ENCODE data around the gene DNAJC21. TPM values are rescaled to one million over a fixed set of nuclear protein-coding genes. Genes with fewer than 3 reads are reported as not detected.
"Not testable (repeated sequence)": the region's sequence is repeated elsewhere in the genome, so short reads cannot be mapped to it uniquely, and the experiment has no call there.

The DNAJC21 gene
- total RNA-seq, 1 experiment from 2014 or later: 19.6 TPM

DNA sequence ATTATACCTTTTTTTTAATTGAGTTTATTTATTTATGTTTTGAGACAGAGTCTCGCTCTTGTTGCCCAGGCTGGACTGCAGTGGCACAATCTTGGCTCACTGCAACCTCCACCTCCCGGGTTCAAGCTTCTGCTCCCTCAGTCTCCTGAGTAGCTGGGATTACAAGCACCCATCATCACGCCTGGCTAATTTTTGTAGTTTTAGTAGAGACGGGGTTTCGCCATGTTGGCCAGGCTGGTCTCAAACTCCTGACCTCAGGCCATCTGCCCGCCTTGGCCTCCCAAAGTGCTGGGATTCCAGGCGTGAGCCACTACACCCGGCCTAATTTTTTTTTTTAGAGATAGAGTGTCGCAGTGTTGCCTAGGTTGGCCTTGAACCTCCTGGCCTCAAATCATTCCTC is 6.1 kb upstream of the DNAJC21 start:
- DNase-seq (ENCODE audit: low spot score): not testable (repeated sequence)

GRCh38 chr5:34923694-34924461 is 5.5 kb upstream of the DNAJC21 start:
- peak; percentile 92 for DNase-seq (ENCODE audit: low spot score)

DNA sequence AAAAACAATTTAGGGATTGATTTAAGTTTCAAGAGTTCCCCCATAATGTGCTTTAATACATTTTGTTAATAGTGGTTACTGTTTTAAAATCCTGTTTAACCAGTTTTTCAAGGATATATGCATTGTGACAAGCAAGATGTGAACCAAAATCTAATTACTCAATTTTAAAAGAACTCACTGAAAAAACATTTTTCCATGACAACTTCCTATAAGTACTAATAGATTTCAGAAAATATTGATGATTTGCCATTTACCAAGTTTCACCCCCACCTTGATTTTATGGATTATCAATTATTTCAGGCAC is 4.9 kb upstream of the DNAJC21 start:
- no peak for DNase-seq (ENCODE audit: low spot score)

DNA sequence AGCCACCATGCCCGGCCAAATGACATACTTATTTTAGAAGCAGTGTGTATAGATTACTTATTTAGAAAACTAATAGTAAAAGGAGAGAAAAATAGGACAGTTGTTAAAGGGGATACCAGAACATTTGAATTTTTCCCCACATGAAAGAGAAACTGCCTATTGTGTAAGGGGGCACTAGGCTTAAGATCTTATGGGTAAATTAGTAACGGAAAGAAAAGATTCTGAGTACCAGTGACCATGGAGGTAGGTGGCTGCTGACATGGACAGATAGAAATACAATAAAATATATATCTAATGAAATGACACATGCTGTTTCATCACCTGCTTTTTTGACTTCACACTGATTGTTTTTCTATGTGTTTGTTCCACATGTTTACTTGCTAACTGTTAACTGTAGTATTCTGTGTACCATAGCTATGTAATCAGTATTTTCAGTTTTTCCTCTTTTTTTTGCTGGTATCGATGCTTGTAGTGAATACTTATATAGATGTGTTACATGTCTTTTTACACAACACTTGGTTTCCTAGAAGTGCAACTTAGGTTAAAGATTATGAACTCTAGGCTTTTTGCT is 3.0 kb upstream of the DNAJC21 start:
- DNase-seq (ENCODE audit: low spot score): no peak

DNA sequence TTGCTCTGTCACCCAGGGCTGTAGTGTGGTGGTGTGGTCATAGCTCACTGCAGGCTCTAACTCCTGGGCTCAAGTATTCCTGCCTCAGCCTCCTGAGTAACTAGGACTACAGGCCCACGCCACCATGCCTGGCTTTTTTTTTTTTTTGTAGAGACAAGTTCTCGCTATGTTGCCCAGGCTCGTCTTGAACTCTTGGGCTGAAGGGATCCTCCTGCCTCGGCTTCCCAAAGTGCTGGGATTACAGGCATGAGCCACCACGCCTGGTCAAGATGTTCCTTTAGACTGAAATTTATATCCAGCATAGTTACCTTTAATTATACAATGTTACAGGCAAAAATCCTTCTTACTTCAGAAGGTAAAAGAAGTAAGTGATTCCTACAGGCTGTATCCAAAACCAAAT is 1.6 kb upstream of the DNAJC21 start:
- DNase-seq (ENCODE audit: low spot score): no peak

DNA sequence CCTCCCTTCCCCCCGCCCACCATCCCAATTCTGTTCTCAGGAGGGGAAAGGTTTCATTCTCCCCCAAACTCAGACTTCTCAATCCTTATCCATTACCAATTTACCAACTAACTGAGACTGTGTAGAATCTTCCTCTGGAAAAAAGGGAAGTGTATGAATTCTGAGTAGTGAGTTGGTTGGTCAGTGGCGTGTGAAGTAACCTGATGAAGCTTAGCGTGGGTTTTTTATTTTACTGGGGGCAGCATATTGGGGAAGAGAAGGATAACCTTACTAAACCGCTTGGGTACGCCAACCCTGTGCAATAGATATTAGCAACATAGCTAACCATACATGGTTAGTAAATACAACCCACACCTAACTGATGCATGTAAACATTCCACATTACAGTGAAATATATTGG is 1.1 kb upstream of the DNAJC21 start:
- no peak for DNase-seq (ENCODE audit: low spot score)

DNA sequence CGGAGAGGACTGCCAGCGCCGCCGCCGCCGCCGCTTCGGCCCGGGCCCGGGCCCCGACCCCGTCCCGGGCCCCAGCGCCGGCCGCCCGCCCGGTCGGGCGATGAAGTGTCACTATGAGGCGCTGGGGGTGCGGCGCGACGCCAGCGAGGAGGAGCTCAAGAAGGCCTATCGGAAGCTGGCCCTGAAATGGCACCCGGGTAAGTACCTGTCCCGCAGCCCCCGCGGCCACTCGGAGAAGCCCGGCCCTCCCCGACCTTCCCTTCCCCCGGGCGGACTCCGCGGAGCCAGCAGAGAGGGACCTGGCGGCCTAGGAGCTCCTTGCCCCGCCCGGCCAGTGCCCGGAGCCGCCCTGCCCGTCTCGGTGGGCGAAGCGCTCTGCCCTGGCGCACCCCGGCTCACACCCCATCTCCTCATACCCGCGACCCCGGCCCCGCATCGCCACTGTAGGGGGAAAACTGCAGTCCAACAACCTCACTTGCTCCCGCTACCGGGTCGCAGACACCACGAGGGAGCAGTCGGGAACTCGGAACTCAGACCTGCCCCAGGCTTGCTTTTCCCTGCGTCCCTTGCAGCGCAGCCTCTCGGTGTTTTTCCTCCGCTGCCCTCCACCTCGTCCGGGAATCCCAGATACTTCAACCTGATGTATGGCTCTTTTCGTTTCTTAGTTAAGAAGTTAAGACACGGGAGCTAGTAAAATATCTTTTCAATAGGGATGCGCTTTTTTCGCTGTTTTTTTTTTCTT is 532 bp downstream of the DNAJC21 start:
- DNase-seq (ENCODE audit: low spot score): peak; percentile 84

DNA sequence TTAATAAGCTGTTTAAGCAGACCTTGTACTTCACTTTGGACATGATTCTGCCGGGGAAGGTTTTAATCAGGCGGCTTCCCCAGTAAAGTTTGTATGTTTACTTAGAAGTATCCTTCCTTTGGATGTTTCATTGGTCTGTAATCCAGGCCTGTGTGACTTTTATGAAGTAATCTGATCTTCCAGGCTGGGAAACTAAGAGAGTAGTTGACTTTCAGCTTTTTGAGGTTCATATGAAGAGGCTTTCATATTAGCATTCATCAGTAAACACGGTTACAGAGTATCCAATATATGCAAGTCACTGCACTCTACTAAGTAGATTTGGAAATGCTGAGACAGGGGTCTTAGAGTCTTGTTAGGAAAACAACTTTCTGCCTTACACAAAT is 1.1 kb downstream of the DNAJC21 start:
- peak; percentile 64 for DNase-seq (ENCODE audit: low spot score)

GRCh38 chr5:34930870-34931269 is 1.5 kb downstream of the DNAJC21 start:
- DNase-seq (ENCODE audit: low spot score): no peak

DNA sequence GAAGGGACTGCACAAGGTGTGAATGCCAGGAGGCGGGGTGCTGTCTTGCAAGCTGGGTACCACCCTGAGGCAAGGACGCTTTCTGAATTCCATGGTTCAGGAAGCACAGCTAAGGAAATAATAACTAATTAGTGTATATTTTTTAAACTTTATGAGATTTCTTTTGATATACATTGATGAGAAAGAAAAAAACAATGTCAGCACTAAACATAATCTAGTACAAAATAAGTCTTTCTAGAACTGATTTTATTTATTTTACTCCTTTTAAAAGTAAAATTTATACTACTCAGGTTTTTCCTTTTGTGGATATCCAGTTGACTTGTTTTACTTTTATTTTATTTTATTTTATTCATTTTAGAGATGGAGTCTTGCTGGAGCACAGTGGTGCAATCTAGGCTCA is 3.6 kb downstream of the DNAJC21 start:
- no peak for DNase-seq (ENCODE audit: low spot score)

GRCh38 chr5:34941936-34942335 is 12.6 kb downstream of the DNAJC21 start:
- no peak for DNase-seq (ENCODE audit: low spot score)

DNA sequence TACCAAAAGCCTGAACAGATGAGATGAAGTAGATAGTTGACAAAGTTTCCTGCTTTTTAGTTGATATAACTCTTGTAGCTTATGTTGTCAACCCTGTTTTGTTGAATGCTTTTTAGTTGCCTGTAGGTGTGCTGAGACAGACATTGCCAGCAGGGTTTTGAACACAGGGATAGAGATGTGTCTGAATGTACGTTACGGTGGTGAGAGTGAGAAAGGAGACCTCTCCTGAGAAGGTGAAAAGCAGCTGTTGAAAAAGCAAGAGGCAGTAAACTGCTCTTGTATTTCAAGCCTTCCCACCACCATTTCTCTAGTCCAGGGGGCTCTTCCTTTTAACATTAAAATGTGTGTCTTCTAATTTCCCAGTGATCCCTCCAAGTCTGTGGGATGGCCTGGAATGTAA is 14.7 kb downstream of the DNAJC21 start:
- DNase-seq (ENCODE audit: low spot score): no peak

DNA sequence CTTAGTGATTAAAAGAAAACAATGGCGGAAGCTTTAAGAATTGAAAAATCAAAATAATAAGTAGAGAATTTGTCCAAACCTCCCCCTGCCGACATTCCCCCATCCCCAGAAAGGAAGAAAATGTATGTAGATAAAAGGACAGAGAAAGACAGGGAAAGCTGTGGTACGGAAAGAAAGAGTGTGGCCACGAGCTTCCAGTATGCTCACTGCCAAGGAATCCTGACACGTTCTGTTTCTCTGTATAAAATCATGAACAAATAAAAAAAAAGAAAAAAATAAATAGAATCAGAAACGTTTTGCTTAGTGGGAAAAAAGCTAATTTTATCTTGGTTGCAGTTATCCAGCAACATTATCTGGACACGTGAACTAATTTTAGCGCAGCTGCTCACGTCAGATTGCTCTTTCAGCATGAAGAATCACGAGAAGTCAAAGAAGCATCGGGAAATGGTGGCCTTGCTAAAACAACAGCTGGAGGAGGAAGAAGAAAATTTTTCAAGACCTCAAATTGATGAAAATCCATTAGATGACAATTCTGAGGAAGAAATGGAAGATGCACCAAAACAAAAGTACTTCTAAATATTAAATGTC is 15.2 kb downstream of the DNAJC21 start:
- DNase-seq (ENCODE audit: low spot score): no peak

DNA sequence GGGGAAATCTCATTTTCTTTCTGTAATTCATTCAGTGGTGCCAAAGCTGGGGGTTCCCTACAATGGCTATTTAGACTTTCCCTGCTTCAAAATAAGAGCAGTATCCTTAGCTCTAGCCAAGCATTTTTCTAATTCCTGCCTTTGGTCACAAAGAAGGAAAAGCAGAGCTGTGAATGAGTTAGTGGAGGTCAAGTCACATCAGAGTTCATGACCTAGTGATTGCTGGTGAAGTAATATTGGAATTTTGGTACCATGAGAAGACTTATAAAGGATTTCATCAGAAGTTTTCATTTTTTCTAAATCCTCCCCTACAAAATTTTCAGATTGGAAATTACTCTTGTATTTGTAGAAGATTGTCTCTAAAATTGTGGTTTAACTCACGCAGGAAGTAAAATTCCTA is 28.0 kb downstream of the DNAJC21 start:
- no peak for DNase-seq (ENCODE audit: low spot score)

DNA sequence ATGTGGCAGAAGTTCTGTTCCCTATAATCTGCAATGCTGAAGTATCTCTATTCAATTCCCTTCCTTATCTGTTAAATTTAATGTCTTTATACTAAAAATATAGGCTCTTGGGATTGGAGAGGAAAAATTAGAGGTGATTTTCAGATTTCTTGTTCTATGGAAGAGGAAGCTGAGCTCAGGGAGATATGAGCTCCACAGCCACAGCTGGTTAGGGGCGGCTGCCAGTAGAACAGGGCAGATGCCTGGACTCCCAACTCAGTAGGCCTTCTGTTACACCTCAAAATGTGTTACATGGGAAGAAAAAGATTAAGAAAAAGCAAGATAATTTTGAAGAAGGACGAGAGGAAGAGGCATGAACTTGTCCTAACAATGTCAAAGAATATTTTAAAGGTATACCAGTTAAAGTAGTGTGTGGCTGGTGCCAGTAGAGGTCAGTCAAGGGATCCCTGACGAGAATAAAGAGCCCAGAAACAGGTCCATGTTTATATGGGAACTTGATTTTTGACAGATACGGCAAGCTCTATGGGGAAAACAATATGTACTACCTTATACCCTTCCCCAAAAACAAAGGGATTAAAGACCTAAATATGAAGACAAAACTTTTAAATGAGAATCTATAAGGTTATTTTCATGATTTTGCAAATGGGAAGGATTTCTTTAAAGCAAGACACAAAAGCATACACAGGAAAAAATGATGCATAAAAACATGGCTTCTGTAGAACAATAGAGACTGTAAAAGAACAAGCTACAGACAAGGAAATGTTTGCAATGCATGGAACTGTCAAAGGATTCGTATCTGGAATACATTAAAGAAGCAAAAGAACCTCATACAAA is 28.7 kb downstream of the DNAJC21 start:
- peak; percentile 56 for DNase-seq (ENCODE audit: low spot score)

DNA sequence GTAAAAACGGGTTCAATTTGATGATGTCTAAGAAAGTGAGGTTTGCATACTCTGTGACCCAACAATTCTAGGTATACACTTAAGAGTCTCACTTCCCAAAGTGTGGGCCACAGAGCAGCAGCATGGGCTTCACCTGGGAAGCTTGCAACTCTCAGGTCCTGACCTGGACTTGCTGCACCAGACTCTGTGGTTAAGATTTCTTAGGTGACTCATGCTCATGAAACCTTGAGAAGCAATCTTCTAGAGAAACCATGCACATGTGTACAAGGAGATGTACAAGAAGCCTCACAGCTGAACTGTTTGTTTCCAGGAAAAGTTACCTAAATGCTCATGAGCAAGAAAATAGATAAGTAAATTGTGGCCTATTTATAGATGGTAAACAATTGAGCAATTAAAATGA is 30.0 kb downstream of the DNAJC21 start:
- peak; percentile 23 for DNase-seq (ENCODE audit: low spot score)

GRCh38 chr5:34967540-34967939 is 38.2 kb downstream of the DNAJC21 start:
- no peak for DNase-seq (ENCODE audit: low spot score)

DNA sequence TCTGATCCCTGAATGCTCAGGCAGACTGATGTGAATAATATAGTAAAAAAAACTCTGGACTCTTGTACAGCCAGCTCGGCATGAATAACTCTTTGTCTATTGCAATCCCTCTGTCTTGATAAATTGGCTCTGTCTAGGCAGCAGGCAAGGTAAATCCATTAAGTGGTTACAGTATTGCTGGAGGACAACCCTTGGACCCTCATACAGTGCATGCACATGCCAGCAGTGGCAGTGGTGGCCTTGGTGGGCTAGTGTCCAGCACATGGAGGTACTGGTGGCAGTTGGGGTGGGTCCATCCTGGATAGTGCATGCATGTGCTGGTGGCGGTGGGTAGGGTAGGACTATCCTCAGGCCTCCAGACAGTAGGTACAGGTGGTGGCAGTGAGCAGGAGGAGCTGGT is 38.9 kb downstream of the DNAJC21 start:
- DNase-seq (ENCODE audit: low spot score): no peak

DNA sequence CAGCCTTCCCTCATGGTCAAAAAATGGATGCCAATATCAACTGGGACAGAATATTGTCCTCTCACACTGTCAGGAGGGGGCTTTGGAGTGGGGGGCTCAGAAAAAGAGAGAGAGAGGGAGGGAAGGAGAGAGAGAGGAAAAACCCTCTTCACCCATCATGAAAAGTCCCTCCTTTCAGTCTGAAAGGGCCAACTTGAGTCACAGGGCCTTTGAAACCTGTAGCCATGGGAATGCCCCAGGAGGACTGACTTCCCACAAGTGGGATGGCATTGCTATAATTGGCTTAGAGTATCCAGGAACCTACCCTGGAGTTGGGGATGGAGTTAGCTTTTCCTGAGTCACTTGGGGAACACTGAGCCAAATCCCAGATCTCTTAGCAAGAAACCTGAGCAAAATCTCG is 41.2 kb downstream of the DNAJC21 start:
- no peak for DNase-seq (ENCODE audit: low spot score)

- not testable (repeated sequence) for DNase-seq (ENCODE audit: low spot score)
Measured at GRCh38 chr5:34971655-34972054, 42.3 kb downstream of the DNAJC21 start.

GRCh38 chr5:34976347-34976746 is 47.0 kb downstream of the DNAJC21 start:
- no peak for DNase-seq (ENCODE audit: low spot score)
